T-helper 9 cell (primary cell): Measurements from ENCODE around the gene SLC25A19.

Source experiments
- DNase-seq: peaks from one replicate; pipeline ENCODE4 v3.0.0-alpha.2; 2020

SLC25A19 gene

GRCh38 chr17:75239778-75240393 is 49.3 kb downstream of the SLC25A19 start:
- DNase-seq = no peak

GRCh38 chr17:75239214-75239613 is 50.0 kb downstream of the SLC25A19 start:
- no peak for DNase-seq

GRCh38 chr17:75238684-75239191 is 50.5 kb downstream of the SLC25A19 start:
- DNase-seq = peak; percentile 47

GRCh38 chr17:75238020-75238580 is 51.1 kb downstream of the SLC25A19 start:
- no peak for DNase-seq

GRCh38 chr17:75237100-75238014 is 51.9 kb downstream of the SLC25A19 start:
- DNase-seq = no peak

- DNase-seq = no peak
These were observed 56.4 kb downstream of the SLC25A19 start for GRCh38 chr17:75232786-75233185.

GRCh38 chr17:75231741-75232464 is 57.3 kb downstream of the SLC25A19 start:
- no peak for DNase-seq

- DNase-seq = no peak
These were observed 58.2 kb downstream of the SLC25A19 start for GRCh38 chr17:75231071-75231470.

- DNase-seq = no peak
These were observed 60.4 kb downstream of the SLC25A19 start for GRCh38 chr17:75228847-75229246.

- DNase-seq = no peak
These were observed 60.9 kb downstream of the SLC25A19 start for GRCh38 chr17:75228305-75228704.

GRCh38 chr17:75227729-75228128 is 61.5 kb downstream of the SLC25A19 start:
- DNase-seq = no peak

GRCh38 chr17:75225016-75225415 is 64.2 kb downstream of the SLC25A19 start:
- no peak for DNase-seq
